Omental fat pad (tissue), 4 donors: ENCODE data around the gene OR6J1. TPM values are rescaled to one million over a fixed set of nuclear protein-coding genes. Genes with fewer than 3 reads are reported as not detected.

ENCODE experiments used
- ATAC-seq: fragments of 150-250 bp; one replicate; pipeline ENCODE4 v1.9.1; 2016; ENCODE audit warnings: mild to moderate bottlenecking, moderate library complexity; ENCODE audit not compliant: low FRiP score
- DNase-seq: peaks from one replicate; pipeline ENCODE4 v3.0.0-alpha.2; 2019; ENCODE audit warnings: low spot score
- total RNA-seq, 4 donors: library from RNA; depleted of rRNA; stranded (reverse); fragments of >200 nt; gene quantifications; one replicate each; pipeline ENCODE4 v1.1.0, GENCODE V29; 2016
- TF ChIP-seq, protein P1 (sequence below), 3 donors: fragments of 450-650 bp; IDR thresholded peaks; one replicate each; pipeline ENCODE4 v1.5.1; 2016 to 2017; ENCODE audit warnings: antibody characterized with exemption in 3 of 3, mild to moderate bottlenecking in 3 of 3, moderate library complexity in 2 of 3

OR6J1 gene
- total RNA-seq, 4 donors from 2014 or later = not detected

DNA sequence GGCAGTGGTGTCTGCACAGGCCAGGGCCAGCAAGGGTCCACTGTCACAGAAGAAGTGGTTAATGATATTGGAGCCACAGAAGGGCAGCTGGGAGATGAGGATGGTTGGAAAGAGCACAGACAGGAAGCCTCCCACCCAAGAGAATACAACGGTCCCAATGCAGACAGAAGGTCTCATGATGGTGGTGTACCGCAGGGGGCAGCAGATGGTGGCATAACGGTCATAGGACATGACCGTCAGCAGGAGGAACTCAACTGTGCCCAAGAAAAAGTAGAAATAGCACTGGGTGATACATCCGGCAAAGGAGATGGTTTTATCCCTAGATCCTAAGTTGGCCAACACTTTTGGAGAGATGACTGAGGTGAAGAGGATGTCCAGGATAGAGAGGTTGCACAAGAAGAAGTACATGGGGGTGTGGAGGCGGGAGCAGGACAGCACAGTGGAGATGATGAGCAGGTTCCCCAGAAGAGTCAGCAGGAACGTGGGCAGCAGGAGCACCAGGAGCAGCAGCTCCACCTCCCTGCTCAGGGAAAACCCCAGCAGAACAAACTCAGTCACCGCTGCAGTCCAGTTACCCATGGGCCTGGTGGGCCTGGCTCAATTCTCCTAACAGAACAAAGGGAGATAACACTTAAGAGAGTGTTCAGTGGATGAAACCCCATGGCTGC lies 9.8 kb downstream of the OR6J1 start:
- ATAC-seq = no peak
- DNase-seq = no peak
- TF ChIP-seq, protein P1, sequence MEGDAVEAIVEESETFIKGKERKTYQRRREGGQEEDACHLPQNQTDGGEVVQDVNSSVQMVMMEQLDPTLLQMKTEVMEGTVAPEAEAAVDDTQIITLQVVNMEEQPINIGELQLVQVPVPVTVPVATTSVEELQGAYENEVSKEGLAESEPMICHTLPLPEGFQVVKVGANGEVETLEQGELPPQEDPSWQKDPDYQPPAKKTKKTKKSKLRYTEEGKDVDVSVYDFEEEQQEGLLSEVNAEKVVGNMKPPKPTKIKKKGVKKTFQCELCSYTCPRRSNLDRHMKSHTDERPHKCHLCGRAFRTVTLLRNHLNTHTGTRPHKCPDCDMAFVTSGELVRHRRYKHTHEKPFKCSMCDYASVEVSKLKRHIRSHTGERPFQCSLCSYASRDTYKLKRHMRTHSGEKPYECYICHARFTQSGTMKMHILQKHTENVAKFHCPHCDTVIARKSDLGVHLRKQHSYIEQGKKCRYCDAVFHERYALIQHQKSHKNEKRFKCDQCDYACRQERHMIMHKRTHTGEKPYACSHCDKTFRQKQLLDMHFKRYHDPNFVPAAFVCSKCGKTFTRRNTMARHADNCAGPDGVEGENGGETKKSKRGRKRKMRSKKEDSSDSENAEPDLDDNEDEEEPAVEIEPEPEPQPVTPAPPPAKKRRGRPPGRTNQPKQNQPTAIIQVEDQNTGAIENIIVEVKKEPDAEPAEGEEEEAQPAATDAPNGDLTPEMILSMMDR (IDR thresholded peaks at IDR 0.05) = no peak

DNA sequence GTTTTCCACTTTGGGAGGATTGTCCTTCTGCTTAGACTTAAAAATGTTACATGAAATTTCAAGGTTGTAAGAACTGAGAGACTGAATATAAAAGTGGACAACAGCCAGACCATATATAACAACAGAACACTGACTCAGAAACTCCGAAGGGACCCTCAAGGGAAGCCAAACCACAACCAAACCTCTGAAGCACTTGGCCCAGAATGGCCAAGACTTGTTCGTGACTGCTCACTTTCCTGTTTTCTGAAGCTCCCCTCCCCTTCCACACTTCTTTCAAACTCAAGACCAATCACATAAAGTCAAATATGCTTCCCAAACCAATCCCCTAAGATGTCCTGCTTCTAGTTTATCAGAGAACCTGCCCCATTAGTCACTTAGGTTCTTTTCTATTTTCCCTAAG lies 13.7 kb downstream of the OR6J1 start:
- TF ChIP-seq, protein P1 (IDR thresholded peaks at IDR 0.05) = no peak
- DNase-seq (no peak), ATAC-seq (no peak)

- DNase-seq (no peak), ATAC-seq (no peak)
- TF ChIP-seq, protein P1 (IDR thresholded peaks at IDR 0.05) = no peak
Observed at GRCh38 chr14:22630066-22630465, 14.1 kb downstream of the OR6J1 start.

DNA sequence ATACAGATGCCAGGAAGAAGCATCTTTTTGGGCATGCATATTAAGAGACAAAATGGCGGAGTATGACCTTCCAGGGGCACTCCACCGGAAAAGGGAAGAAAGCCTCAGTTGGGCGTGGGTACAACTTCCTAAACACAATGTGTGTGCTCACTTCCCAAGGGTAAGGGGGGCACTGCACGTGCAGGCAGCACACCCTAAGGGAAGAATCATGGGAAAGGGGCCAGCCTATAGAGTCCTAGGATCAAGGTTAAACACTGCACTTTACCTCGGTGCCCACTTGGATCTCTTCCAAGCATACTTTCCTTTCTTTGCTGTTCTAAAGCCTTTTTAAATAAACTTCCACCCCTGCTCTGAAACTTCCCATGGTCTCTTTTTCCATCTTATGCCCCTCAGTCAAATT lies 14.8 kb downstream of the OR6J1 start:
- DNase-seq (no peak), ATAC-seq (no peak)
- TF ChIP-seq, protein P1 (IDR thresholded peaks at IDR 0.05) = no peak

DNA sequence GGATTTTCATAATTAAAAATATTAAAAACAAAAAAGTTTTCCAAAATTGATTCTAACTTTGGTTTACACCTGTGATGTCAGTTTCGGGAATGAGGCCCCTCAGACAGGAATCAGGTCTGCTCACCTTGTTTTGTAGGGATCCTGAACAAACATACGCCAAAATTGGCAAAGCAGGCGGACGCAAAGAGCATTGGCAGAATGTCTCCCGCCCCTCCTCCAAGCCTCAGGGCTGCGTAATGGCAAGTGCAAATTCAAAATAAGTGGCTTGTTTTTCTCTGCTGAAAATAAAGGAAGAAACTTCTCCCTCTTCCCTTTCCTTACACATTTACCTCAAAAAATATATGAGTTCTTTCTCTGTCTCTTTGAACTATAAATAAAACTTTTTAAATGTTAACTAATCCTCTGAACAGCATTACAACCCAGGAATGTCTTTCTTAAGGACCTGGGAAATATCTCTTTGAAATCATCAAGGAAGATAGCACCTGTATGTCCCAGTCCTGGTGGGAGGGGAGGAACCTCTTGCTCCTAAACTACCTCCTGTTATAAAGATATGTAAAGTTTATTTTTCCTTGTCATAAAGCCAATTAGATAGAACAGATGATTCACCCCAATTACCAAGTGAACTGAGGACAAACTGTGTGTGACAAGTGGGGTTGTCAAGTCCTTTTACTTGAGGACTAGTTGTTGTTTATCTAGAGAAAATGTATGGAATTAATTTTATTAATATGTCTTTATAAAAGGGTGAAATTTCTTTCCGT lies 16.5 kb downstream of the OR6J1 start:
- ATAC-seq (no peak), DNase-seq (no peak)
- TF ChIP-seq, protein P1 (IDR thresholded peaks at IDR 0.05) = no peak

- DNase-seq (no peak), ATAC-seq (no peak)
- TF ChIP-seq, protein P1 (IDR thresholded peaks at IDR 0.05) = no peak
Observed at GRCh38 chr14:22626590-22626989, 17.6 kb downstream of the OR6J1 start.

DNA sequence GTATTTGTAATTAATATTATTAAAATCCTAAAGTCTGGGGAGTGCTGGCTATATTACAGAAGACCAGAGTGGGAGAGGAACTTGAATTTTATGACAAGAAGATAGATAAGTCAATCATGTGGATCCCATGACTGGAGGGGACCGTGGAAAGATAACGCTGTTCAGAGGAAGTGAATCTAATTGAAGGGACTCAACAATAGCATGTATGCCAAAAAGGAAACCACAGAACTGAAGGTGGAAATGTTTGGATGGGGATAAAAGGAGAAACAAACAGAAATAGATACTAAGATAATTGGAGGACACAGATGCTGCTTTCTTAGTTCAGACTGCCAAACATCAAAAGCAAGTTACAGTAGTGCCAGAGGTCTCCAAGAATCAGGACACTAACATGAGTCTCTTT lies 21.1 kb downstream of the OR6J1 start:
- ATAC-seq (no peak), DNase-seq (no peak)
- TF ChIP-seq, protein P1 (IDR thresholded peaks at IDR 0.05) = no peak
